GM12878 (cell line): Measurements from ENCODE around the gene NEK8. TPM values are rescaled to one million over a fixed set of nuclear protein-coding genes. Genes with fewer than 3 reads are reported as not detected.
"Not testable (repeated sequence)": the region's sequence is repeated elsewhere in the genome, so short reads cannot be mapped to it uniquely, and the experiment has no call there.

Experiments
- ATAC-seq: fragments of 200-7000 bp; cut with Tn5 transposase; 3 replicates; pipeline ENCODE4 v1.9.1; 2020; ENCODE audit warnings: mild to moderate bottlenecking, moderate library complexity
- BruUV-seq: library from RNA; stranded (reverse); fragments of 400-500 nt; replicated peaks from 2 replicates; lab custom pipeline; 2021; lab: Mats Ljungman, UMichigan
- CTCF ChIA-PET: fragments of 300-600 bp; sonication (Branson Sonifier 250); formaldehyde crosslinking; extraction: SDS; loops from one replicate; lab custom pipeline; 2021; ENCODE audit warnings: inconsistent platforms; lab: Yijun Ruan, JAX
- POLR2A ChIA-PET: fragments of 350-600 bp; formaldehyde crosslinking; extraction: SDS; loops from one replicate; lab custom pipeline; 2021; ENCODE audit warnings: inconsistent platforms; lab: Charles Lee
- RAD21 ChIA-PET: fragments of 300-600 bp; sonication (Branson Sonifier 250); formaldehyde crosslinking; loops from one replicate; lab custom pipeline; 2023; ENCODE audit warnings: antibody characterized with exemption; ENCODE audit not compliant: unreplicated experiment; lab: Charles Lee
- SMC1A ChIA-PET: fragments of 300-600 bp; sonication (Branson Sonifier 250); formaldehyde crosslinking; loops from one replicate; lab custom pipeline; 2023; ENCODE audit not compliant: unreplicated experiment, uncharacterized antibody; lab: Charles Lee
- DNase-seq: peaks from one replicate; pipeline ENCODE4 v3.0.0-alpha.2; 2011; ENCODE audit warnings: low read depth, low spot score
- FAIRE-seq: peaks from 3 replicates; lab custom pipeline; 2011; peaks lifted over from hg19 to GRCh38; lab: Jason Lieb, UNC
- H2AFZ ChIP-seq: 2 replicates; pipeline ENCODE4 v1.6.0; 2011; ENCODE audit warnings: low read depth, low read length, control low read depth; ENCODE audit not compliant: control insufficient read depth
- H3K27ac ChIP-seq: 2 replicates; pipeline ENCODE4 v1.5.1; 2011; ENCODE audit warnings: control low read depth; ENCODE audit not compliant: control insufficient read depth, insufficient read depth
- H3K27me3 ChIP-seq, 2 experiments: replicated peaks in 1 of 2; 2 replicates each; pipeline versions ENCODE4 v1.6.0 to v1.6.1; 2011; ENCODE audit warnings: low read length in 1 of 2; ENCODE audit not compliant: control insufficient read depth in 2 of 2, insufficient read depth in 2 of 2
- H3K36me3 ChIP-seq, 2 experiments: 2 replicates each; pipeline ENCODE4 v1.5.1; 2011; ENCODE audit warnings: low read length in 1 of 2; ENCODE audit not compliant: control insufficient read depth in 2 of 2, insufficient read depth in 2 of 2
- H3K4me1 ChIP-seq: 2 replicates; pipeline ENCODE4 v1.6.1; 2011; ENCODE audit warnings: mild to moderate bottlenecking, low read length, moderate library complexity, mixed read lengths; ENCODE audit not compliant: control insufficient read depth, insufficient read depth
- H3K4me2 ChIP-seq: 2 replicates; pipeline ENCODE4 v1.6.0; 2011; ENCODE audit warnings: control low read depth; ENCODE audit not compliant: control insufficient read depth, insufficient read depth
- H3K4me3 ChIP-seq: fragments of 200-600 bp; sonication (generic); 2 replicates; pipeline ENCODE4 v1.5.1; 2016
- H3K79me2 ChIP-seq: 2 replicates; pipeline ENCODE4 v1.6.0; 2011; ENCODE audit warnings: low read length; ENCODE audit not compliant: control insufficient read depth, insufficient read depth
- H3K9ac ChIP-seq: 2 replicates; pipeline ENCODE4 v1.8.0; 2011; ENCODE audit warnings: low read length, control low read depth, mixed read lengths; ENCODE audit not compliant: control insufficient read depth, insufficient read depth
- H3K9me3 ChIP-seq: replicated peaks from 3 replicates; pipeline ENCODE4 v1.5.1; 2011; ENCODE audit warnings: mild to moderate bottlenecking, low read length; ENCODE audit not compliant: control insufficient read depth, insufficient read depth
- H4K20me1 ChIP-seq: 2 replicates; pipeline ENCODE4 v1.6.0; 2011; ENCODE audit not compliant: control insufficient read depth, insufficient read depth
- MLLT1 ChIP-seq: fragments of 450-650 bp; IDR thresholded peaks from 2 replicates; pipeline ENCODE4 v1.6.1; 2016; ENCODE audit warnings: mild to moderate bottlenecking
- POU2F2 ChIP-seq: IDR thresholded peaks from 3 replicates; pipeline ENCODE4 v1.6.1; 2011; ENCODE audit warnings: low read depth, mild to moderate bottlenecking, low read length, borderline replicate concordance
- WGBS: methylation state at CpG from one replicate; pipeline ENCODE4 v1.1.6; 2016; ENCODE audit warnings: low lambda C conversion rate; ENCODE audit not compliant: insufficient replicate concordance, insufficient coverage; ENCODE audit errors: missing lambda C conversion rate; 5-methylcytosine and 5-hydroxymethylcytosine counted together
- in situ Hi-C: fragments of 300-500 bp; cut with MboI; formaldehyde crosslinking; loops from 9 replicates; pipeline ENCODE4 v1.14.3; 2018; ENCODE audit warnings: mixed read lengths
- intact Hi-C: fragments of 100-400 bp; cut with micrococcal nuclease; formaldehyde crosslinking; loops from one replicate; pipeline ENCODE4 v1.14.2; 2022; ENCODE audit not compliant: unreplicated experiment
- polyA plus RNA-seq, 11 experiments: library from polyadenylated mRNA; depleted of rRNA in 4 of 11; unstranded in 6 of 11; stranded (reverse) in 5 of 11; fragments of >200 nt; fragmentation: Nextera tagmentation in 4 of 11; fragmentation: Illumina TruSeq in 1 of 11; extraction: Ambion mirVana in 4 of 11; extraction: Trizol in 1 of 11; gene quantifications; 1 replicate in 1 of 11; 2 replicates in 10 of 11; pipeline versions ENCODE4 v1.2.1 to v1.2.3, GENCODE V29; 2011 to 2016; ENCODE audit warnings: inconsistent platforms in 2 of 11, missing spikeins in 2 of 11, low read depth in 1 of 11
- total RNA-seq, 4 experiments: library from RNA; depleted of rRNA in 3 of 4; stranded (reverse); fragments of >200 nt in 3 of 4; fragmentation: Illumina TruSeq in 1 of 4; extraction: Trizol in 1 of 4; gene quantifications; 2 replicates each; pipeline versions ENCODE4 v1.2.1 to v1.2.3, GENCODE V29; 2013 to 2021

Gene NEK8
- total and polyA plus RNA-seq, 10 of the 15 experiments (the other 5 are each of a cell fraction or from before 2014, with no cell fraction given) = 2.3 to 14.3 (median 9.4) TPM

GRCh38 chr17:28735913-28736769 lies 7.6 kb downstream of the NEK8 start:
- H2AFZ ChIP-seq, FAIRE-seq, ATAC-seq, H3K27me3 ChIP-seq, BruUV-seq, DNase-seq, H3K36me3 ChIP-seq, H3K9me3 ChIP-seq, H3K4me3 ChIP-seq, H3K9ac ChIP-seq, H3K4me2 ChIP-seq, H3K27ac ChIP-seq, intact Hi-C loops, H4K20me1 ChIP-seq: not testable (repeated sequence)
- POLR2A ChIA-PET = interaction anchor here (0.6 to 17.2 kb wide), 5 partner anchors 8 to 159 kb away, joined by 3 to 485 read pairs (median 9); partner anchors contain the start of genes NEK8, RPL23A, TLCD1 and TRAF4
- CTCF ChIA-PET = interaction anchor here (1.2 to 7.4 kb wide), 4 partner anchors 8 to 27 kb away, joined by 3 to 95 read pairs (median 8); partner anchors contain the start of genes NEK8 and TLCD1
- RAD21 ChIA-PET = interaction anchor here (0.6 to 17.4 kb wide), 3 partner anchors 10 to 156 kb away, joined by 3 to 375 read pairs (median 3); partner anchors contain the start of genes NEK8 and TLCD1
- SMC1A ChIA-PET = interaction anchor here (17.8 kb wide), 1 partner anchor 7 kb away, joined by 326 read pairs; the partner anchor contains the start of genes NEK8 and TLCD1
- in situ Hi-C loops = loop anchor here (25.0 kb wide), 1 partner anchor 1274 kb away; the partner anchor contains the start of gene KSR1
- WGBS = 90% methylated on average over 6 of the region's 8 CpGs
- Histone ChIP-seq H3K79me2 (peaks cover 23% of the 10 kb centered on the region), H3K4me1 (peaks cover 59% of the 10 kb centered on the region)

GRCh38 chr17:28737316-28737715 lies 8.7 kb downstream of the NEK8 start:
- no peaks in the 10 kb centered on the region for H4K20me1 ChIP-seq
- WGBS = 86% methylated on average over 12 of the region's 12 CpGs
- H2AFZ ChIP-seq = no peak overlapping the region; the same call in 1 of the 2 replicates
- ChIA-PET RAD21 (interaction anchor here (17.4 kb wide), 1 partner anchor 11 kb away, joined by 375 read pairs; the partner anchor contains the start of genes NEK8 and TLCD1), CTCF (interaction anchor here (7.4 kb wide), 1 partner anchor 9 kb away, joined by 95 read pairs; the partner anchor contains the start of genes NEK8 and TLCD1)
- H3K9me3 ChIP-seq = peaks cover 8% of the 10 kb centered on the region; the same call in 2 of the 3 replicates
- no TSS peak for BruUV-seq
- H3K79me2 ChIP-seq = peaks cover 25% of the 10 kb centered on the region
- DNase-seq = no peak
- peak overlapping the region; percentile 96 for H3K27ac ChIP-seq
- H3K4me2 ChIP-seq = peak overlapping the region; percentile 76
- H3K36me3 ChIP-seq = peaks cover 0 to 8% of the 10 kb centered on the region in 2 experiments; a peak in 2 of 4 replicates
- no peaks in the 10 kb centered on the region for H3K27me3 ChIP-seq
- no peak overlapping the region for H3K9ac ChIP-seq
- no peak for TF ChIP-seq POU2F2
- peak; percentile 64; the same call in 1 of the 2 replicates for TF ChIP-seq MLLT1
- TF ChIP-seq, all 136 proteins: peak for 1
- in situ Hi-C loops (loop anchor here (25.0 kb wide), 1 partner anchor 1275 kb away; the partner anchor contains the start of gene KSR1), intact Hi-C loops (no loop called here)
- H3K4me3 ChIP-seq = no peak overlapping the region
- FAIRE-seq = no peak
- POLR2A ChIA-PET = interaction anchor here (0.8 to 15.2 kb wide), 2 partner anchors 10 to 157 kb away, joined by 7 to 485 read pairs; partner anchors contain the start of genes NEK8, RPL23A and TLCD1
- SMC1A ChIA-PET = interaction anchor here (0.7 to 17.8 kb wide), 2 partner anchors 9 to 93 kb away, joined by 3 to 326 read pairs; partner anchors contain the start of genes NEK8 and TLCD1
- H3K4me1 ChIP-seq = peaks cover 70% of the 10 kb centered on the region
- no peak for ATAC-seq
